HEK293T (cell line): ENCODE results near the gene CRYBG1.

ENCODE experiments used
- CTCF ChIA-PET: fragments of 350-600 bp; formaldehyde crosslinking; extraction: SDS; loops from one replicate; lab custom pipeline; 2021; ENCODE audit warnings: antibody characterized with exemption, inconsistent platforms; lab: Yijun Ruan, JAX
- POLR2A ChIA-PET: fragments of 350-600 bp; formaldehyde crosslinking; extraction: SDS; loops from one replicate; lab custom pipeline; 2020; ENCODE audit warnings: antibody characterized with exemption, inconsistent platforms; lab: Yijun Ruan, JAX
- DNase-seq: peaks from one replicate; pipeline ENCODE4 v3.0.0; 2012; ENCODE audit warnings: mixed read lengths; ENCODE audit errors: extremely low spot score
- ARNT ChIP-seq: fragments of 450-650 bp; IDR thresholded peaks from 2 replicates; pipeline ENCODE4 v1.6.1; 2017; ENCODE audit warnings: mild to moderate bottlenecking
- BHLHE40 ChIP-seq: fragments of 450-650 bp; IDR thresholded peaks from 2 replicates; pipeline ENCODE4 v1.6.1; 2016; ENCODE audit warnings: mild to moderate bottlenecking, moderate library complexity, borderline replicate concordance
- CTBP1 ChIP-seq: fragments of 450-650 bp; IDR thresholded peaks from 2 replicates; pipeline ENCODE4 v1.6.1; 2016; ENCODE audit warnings: borderline replicate concordance
- ELF4 ChIP-seq: fragments of 450-650 bp; IDR thresholded peaks from 2 replicates; pipeline ENCODE4 v1.6.1; 2017; ENCODE audit warnings: antibody characterized with exemption
- FOXA1 ChIP-seq: fragments of 450-650 bp; IDR thresholded peaks from 2 replicates; pipeline ENCODE4 v1.6.1; 2016; ENCODE audit warnings: mild to moderate bottlenecking
- FOXK2 ChIP-seq: fragments of 450-650 bp; IDR thresholded peaks from 2 replicates; pipeline ENCODE4 v1.6.1; 2016; ENCODE audit warnings: mild to moderate bottlenecking
- FOXM1 ChIP-seq: fragments of 450-650 bp; IDR thresholded peaks from 2 replicates; pipeline ENCODE4 v1.6.1; 2017; ENCODE audit warnings: mild to moderate bottlenecking, borderline replicate concordance
- HDGF ChIP-seq: fragments of 450-650 bp; IDR thresholded peaks from 2 replicates; pipeline ENCODE4 v1.6.1; 2017; ENCODE audit warnings: antibody characterized with exemption, borderline replicate concordance
- L3MBTL2 ChIP-seq: fragments of 450-650 bp; conservative IDR thresholded peaks from 2 replicates; pipeline ENCODE4 v1.6.1; 2016; ENCODE audit warnings: mild to moderate bottlenecking
- LEF1 ChIP-seq: fragments of 450-650 bp; IDR thresholded peaks from 2 replicates; pipeline ENCODE4 v1.6.1; 2017; ENCODE audit warnings: mild to moderate bottlenecking, borderline replicate concordance
- NFRKB ChIP-seq: fragments of 450-650 bp; IDR thresholded peaks from 2 replicates; pipeline ENCODE4 v1.6.1; 2016; ENCODE audit warnings: mild to moderate bottlenecking, moderate library complexity
- SP1 ChIP-seq: fragments of 450-650 bp; IDR thresholded peaks from 2 replicates; pipeline ENCODE4 v1.6.1; 2017
- SUZ12 ChIP-seq: fragments of 450-650 bp; IDR thresholded peaks from 2 replicates; pipeline ENCODE4 v1.6.1; 2016; ENCODE audit warnings: mild to moderate bottlenecking
- TARDBP ChIP-seq: fragments of 450-650 bp; IDR thresholded peaks from 2 replicates; pipeline ENCODE4 v1.6.1; 2016
- ZNF384 ChIP-seq: fragments of 450-650 bp; IDR thresholded peaks from 2 replicates; pipeline ENCODE4 v1.6.1; 2016
- TF ChIP-seq, protein P1 (sequence below): fragments of 450-650 bp; IDR thresholded peaks from 2 replicates; pipeline ENCODE4 v1.6.1; 2016

Gene CRYBG1

DNA sequence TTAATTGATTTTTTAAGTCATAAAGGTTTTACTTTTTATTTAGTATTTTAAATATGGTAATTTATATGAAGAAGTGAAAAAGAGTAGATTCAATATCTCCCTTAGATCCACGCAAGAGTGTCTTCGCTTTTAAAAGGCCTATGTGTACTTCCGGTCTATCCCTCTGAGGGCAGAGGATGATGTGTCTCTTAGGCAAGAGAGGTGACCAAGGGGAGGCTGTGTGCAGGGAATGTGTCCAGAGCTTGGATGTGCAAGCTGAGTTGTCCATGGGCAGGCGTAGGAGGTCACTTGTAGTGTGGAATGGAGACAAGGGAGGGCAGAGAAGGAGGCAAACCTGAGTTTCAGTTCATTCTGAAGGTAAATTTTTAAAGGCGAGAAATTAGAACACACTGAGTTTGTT lies 113.9 kb downstream of the CRYBG1 start:
- POLR2A ChIA-PET = no interaction called here

DNA sequence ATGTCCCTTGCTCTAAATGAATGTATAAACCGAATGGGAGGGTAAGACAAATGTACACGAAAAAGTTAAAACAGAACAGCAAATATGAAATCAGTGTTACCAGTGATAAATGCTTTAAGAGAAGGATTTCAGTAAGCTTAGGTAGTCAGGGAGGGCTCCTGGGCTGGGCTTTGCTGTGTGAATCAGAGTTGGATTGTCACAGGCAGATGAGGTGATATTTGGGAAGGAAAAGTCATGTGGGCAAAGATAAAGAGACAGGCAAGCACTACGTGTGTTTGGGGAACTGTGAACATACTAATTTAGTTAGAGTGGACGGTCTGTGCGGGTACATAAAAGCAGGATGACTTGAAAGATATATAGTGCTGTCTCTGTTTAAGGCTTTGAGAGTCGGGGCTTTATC lies 114.8 kb downstream of the CRYBG1 start:
- POLR2A ChIA-PET = no interaction called here

More for the DNA sequence above, 113.9 kb downstream of the CRYBG1 start:
- no peak for DNase-seq
- CTCF ChIA-PET = interaction anchor here (0.6 to 1.7 kb wide), 3 partner anchors 9 to 56 kb away, joined by 3 to 5 read pairs (median 4); no protein-coding TSS in a partner anchor
- no peak for TF ChIP-seq LEF1
- no peak for TF ChIP-seq CTBP1
- no peak for TF ChIP-seq ZNF384
- no peak for TF ChIP-seq FOXK2
- no peak for TF ChIP-seq L3MBTL2
- no peak for TF ChIP-seq ARNT
- TF ChIP-seq SUZ12 = no peak
- TF ChIP-seq HDGF = no peak
- no peak for TF ChIP-seq FOXM1
- TF ChIP-seq FOXA1 = no peak
- no peak for TF ChIP-seq NFRKB
- no peak for TF ChIP-seq SP1
- TF ChIP-seq ELF4 = no peak
- no peak for TF ChIP-seq TARDBP
- TF ChIP-seq, protein P1, sequence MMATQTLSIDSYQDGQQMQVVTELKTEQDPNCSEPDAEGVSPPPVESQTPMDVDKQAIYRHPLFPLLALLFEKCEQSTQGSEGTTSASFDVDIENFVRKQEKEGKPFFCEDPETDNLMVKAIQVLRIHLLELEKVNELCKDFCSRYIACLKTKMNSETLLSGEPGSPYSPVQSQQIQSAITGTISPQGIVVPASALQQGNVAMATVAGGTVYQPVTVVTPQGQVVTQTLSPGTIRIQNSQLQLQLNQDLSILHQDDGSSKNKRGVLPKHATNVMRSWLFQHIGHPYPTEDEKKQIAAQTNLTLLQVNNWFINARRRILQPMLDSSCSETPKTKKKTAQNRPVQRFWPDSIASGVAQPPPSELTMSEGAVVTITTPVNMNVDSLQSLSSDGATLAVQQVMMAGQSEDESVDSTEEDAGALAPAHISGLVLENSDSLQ = no peak
- TF ChIP-seq BHLHE40 = no peak

GRCh38 chr6:106476331-106477105 lies 116.0 kb downstream of the CRYBG1 start:
- ChIA-PET CTCF (no interaction called here), POLR2A (no interaction called here)
- no peak for TF ChIP-seq CTBP1
- no peak for TF ChIP-seq FOXM1
- TF ChIP-seq NFRKB = no peak
- TF ChIP-seq SUZ12 = no peak
- no peak for TF ChIP-seq ARNT
- TF ChIP-seq, protein P1 = no peak
- TF ChIP-seq ELF4 = no peak
- TF ChIP-seq HDGF = no peak
- TF ChIP-seq FOXA1 = no peak
- no peak for TF ChIP-seq TARDBP
- no peak for TF ChIP-seq LEF1
- TF ChIP-seq L3MBTL2 = no peak
- no peak for TF ChIP-seq ZNF384
- TF ChIP-seq SP1 = no peak
- TF ChIP-seq BHLHE40 = no peak
- TF ChIP-seq FOXK2 = no peak
- DNase-seq = no peak

More for the DNA sequence above, 114.8 kb downstream of the CRYBG1 start:
- TF ChIP-seq L3MBTL2 (no peak), LEF1 (no peak), NFRKB (no peak), ZNF384 (no peak), BHLHE40 (no peak)
- no peak for DNase-seq
- CTCF ChIA-PET = interaction anchor here (0.6 to 1.7 kb wide), 3 partner anchors 10 to 55 kb away, joined by 3 to 5 read pairs (median 4); no protein-coding TSS in a partner anchor

DNA sequence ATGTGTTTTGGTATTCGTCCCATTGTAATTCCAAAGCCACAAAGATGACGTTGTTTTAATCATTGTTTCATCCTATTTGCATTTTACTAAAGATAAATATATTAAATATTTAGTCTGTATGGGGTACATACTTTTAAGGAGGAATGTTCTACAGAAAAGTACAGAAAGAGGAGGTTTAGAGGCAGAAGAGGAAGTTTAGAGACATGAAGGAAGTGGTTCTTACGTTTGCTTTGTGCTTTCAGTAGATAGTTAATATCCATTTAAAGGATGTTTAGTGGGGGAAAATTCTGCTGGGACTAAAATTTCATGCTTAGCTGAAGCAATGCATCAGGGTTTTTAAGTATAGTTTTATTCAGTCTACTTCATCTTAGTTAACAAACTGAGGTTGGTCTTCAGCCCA lies 116.6 kb downstream of the CRYBG1 start:
- ChIA-PET CTCF (no interaction called here), POLR2A (no interaction called here)
- DNase-seq = no peak

GRCh38 chr6:106477790-106478189 lies 117.3 kb downstream of the CRYBG1 start:
- TF ChIP-seq SP1 = no peak
- no peak for TF ChIP-seq CTBP1
- no peak for TF ChIP-seq ELF4
- no peak for TF ChIP-seq ARNT
- ChIA-PET CTCF (interaction anchor here (0.9 kb wide), 1 partner anchor 11 kb away, joined by 3 read pairs; no protein-coding TSS in a partner anchor), POLR2A (no interaction called here)
- no peak for DNase-seq

More for the DNA sequence above, 116.6 kb downstream of the CRYBG1 start:
- no peak for TF ChIP-seq HDGF
- TF ChIP-seq CTBP1 = no peak
- no peak for TF ChIP-seq SP1

DNA sequence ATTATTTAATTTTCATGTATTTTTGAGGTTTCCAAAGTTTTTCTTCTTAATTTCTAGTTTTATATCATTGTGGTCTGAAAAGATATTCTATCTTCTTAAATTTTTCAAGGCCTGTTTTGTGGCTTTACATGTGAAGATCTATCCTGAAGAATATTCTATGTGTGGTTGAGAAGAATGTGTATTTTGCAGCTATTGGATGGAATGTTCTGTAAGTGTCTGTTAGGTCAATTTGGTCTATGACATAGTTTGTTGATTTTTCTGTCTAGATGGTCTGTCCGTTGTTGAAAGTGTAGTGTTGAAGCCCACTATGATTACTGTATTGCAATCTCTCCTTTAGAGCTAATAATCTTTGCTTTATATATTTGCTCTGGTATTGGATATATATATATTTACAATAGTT lies 125.7 kb downstream of the CRYBG1 start:
- no peak for TF ChIP-seq HDGF
- no peak for TF ChIP-seq FOXM1
- TF ChIP-seq NFRKB = no peak
- TF ChIP-seq, protein P1 = no peak
- TF ChIP-seq ZNF384 = no peak
- no peak for TF ChIP-seq ELF4
- TF ChIP-seq SUZ12 = no peak
- TF ChIP-seq FOXK2 = no peak
- no peak for TF ChIP-seq CTBP1
- no peak for TF ChIP-seq ARNT
- TF ChIP-seq SP1 = no peak
- no peak for TF ChIP-seq LEF1
- TF ChIP-seq BHLHE40 = no peak
- TF ChIP-seq L3MBTL2 = no peak
- DNase-seq = no peak
- ChIA-PET CTCF (no interaction called here), POLR2A (no interaction called here)
